ENCODE data around the gene GLG1. TPM values are rescaled to one million over a fixed set of nuclear protein-coding genes. Genes with fewer than 3 reads are reported as not detected.

GLG1 gene
- total RNA-seq, 1 donor from 2014 or later = 153 TPM

DNA sequence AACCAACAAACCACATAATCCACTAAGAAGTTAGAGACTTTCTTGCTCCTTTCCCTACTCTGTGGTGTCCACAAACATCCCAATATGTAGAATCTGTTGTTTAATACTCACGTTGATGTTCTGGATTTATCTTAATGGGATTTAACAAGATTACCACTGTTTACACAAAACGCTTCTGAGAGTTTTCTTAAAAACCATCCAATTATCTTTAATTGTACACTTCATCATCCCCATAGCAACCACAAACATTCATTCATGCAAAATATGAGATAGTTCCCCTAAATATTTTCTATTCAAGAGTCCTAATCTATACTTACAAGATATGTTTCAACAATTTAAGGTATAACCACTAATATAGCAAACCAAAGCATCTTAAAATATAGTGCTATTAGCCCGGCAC is 109.2 kb downstream of the GLG1 start:
- no peak overlapping the region for H3K27ac Mint-ChIP-seq (ENCODE audit: unreplicated experiment)

DNA sequence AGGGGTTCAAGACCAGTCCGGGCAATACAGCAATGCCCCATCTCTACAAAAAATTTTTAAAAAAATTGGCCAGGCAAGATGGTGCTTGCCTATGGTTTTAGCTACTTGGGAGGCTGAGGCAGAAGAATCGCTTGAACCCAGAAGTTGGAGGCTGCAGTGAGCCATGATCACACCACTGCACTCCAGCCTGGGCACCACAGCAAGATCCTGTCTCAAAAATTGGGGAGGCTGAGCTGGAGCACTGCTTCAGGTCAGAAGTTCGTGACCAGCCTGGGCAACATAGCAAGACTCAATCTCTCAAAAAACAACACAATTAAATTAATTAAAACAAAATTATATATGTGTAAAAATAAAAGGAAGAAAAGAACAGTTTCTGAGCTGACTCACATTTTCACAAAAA is 110.9 kb downstream of the GLG1 start:
- Histone ChIP-seq H2AFZ (ENCODE audit: low read depth, low read length) (no peak overlapping the region), H3K79me2 (ENCODE audit: insufficient read depth, low read length) (no peaks in the 10 kb centered on the region), H3K9me3 (ENCODE audit: insufficient read depth, low read depth, low read length) (no peaks in the 10 kb centered on the region), H3K27ac (ENCODE audit: low read depth, low read length) (no peak overlapping the region), H3K4me2 (ENCODE audit: low read length) (no peak overlapping the region), H3K27me3 (ENCODE audit: insufficient read depth, low read length) (no peaks in the 10 kb centered on the region), H3K4me1 (ENCODE audit: insufficient read depth, low read length) (no peaks in the 10 kb centered on the region), H3K9ac (ENCODE audit: low read length) (no peak overlapping the region), H3K36me3 (ENCODE audit: insufficient read depth, low read length) (peaks cover 12% of the 10 kb centered on the region), H4K20me1 (ENCODE audit: insufficient read depth, low read length) (peaks cover 8% of the 10 kb centered on the region), H3K4me3 (ENCODE audit: insufficient read depth, low read depth, low read length) (no peak overlapping the region)
- Mint-ChIP-seq H3K36me3 (ENCODE audit: low read depth, unreplicated experiment) (peaks cover 4% of the 10 kb centered on the region), H3K4me1 (ENCODE audit: low read depth, unreplicated experiment) (no peaks in the 10 kb centered on the region), H3K27ac (ENCODE audit: unreplicated experiment) (no peak overlapping the region), H3K9me3 (ENCODE audit: unreplicated experiment) (no peaks in the 10 kb centered on the region), H3K27me3 (ENCODE audit: low read depth, unreplicated experiment) (no peaks in the 10 kb centered on the region), H3K4me3 (ENCODE audit: unreplicated experiment) (no peak overlapping the region)
- TF ChIP-seq, protein P1, sequence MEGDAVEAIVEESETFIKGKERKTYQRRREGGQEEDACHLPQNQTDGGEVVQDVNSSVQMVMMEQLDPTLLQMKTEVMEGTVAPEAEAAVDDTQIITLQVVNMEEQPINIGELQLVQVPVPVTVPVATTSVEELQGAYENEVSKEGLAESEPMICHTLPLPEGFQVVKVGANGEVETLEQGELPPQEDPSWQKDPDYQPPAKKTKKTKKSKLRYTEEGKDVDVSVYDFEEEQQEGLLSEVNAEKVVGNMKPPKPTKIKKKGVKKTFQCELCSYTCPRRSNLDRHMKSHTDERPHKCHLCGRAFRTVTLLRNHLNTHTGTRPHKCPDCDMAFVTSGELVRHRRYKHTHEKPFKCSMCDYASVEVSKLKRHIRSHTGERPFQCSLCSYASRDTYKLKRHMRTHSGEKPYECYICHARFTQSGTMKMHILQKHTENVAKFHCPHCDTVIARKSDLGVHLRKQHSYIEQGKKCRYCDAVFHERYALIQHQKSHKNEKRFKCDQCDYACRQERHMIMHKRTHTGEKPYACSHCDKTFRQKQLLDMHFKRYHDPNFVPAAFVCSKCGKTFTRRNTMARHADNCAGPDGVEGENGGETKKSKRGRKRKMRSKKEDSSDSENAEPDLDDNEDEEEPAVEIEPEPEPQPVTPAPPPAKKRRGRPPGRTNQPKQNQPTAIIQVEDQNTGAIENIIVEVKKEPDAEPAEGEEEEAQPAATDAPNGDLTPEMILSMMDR (IDR thresholded peaks at IDR 0.05; ENCODE audit: insufficient read depth, low read depth, low read length) = no peak
- TF ChIP-seq EZH2 (IDR thresholded peaks at IDR 0.05; ENCODE audit: insufficient read depth, low read length) = no peak
- no peak for DNase-seq (ENCODE audit: low read depth)
- no peak for FAIRE-seq

More for the DNA sequence above, 109.2 kb downstream of the GLG1 start:
- H3K27ac ChIP-seq (ENCODE audit: low read depth, low read length) = no peak overlapping the region
- Mint-ChIP-seq H3K9me3 (ENCODE audit: unreplicated experiment) (no peaks in the 10 kb centered on the region), H3K4me3 (ENCODE audit: unreplicated experiment) (peak overlapping the region; percentile 45), H3K36me3 (ENCODE audit: low read depth, unreplicated experiment) (peaks cover 4% of the 10 kb centered on the region), H3K27me3 (ENCODE audit: low read depth, unreplicated experiment) (no peaks in the 10 kb centered on the region), H3K4me1 (ENCODE audit: low read depth, unreplicated experiment) (no peaks in the 10 kb centered on the region)
- peaks cover 8% of the 10 kb centered on the region for H3K4me1 ChIP-seq (ENCODE audit: insufficient read depth, low read length)
- H3K79me2 ChIP-seq (ENCODE audit: insufficient read depth, low read length) = no peaks in the 10 kb centered on the region
- H3K36me3 ChIP-seq (ENCODE audit: insufficient read depth, low read length) = peaks cover 10% of the 10 kb centered on the region
- H3K9me3 ChIP-seq (ENCODE audit: insufficient read depth, low read depth, low read length) = no peaks in the 10 kb centered on the region
- no peak overlapping the region for H3K9ac ChIP-seq (ENCODE audit: low read length)
- H3K4me2 ChIP-seq (ENCODE audit: low read length) = no peak overlapping the region
- H4K20me1 ChIP-seq (ENCODE audit: insufficient read depth, low read length) = peaks cover 17% of the 10 kb centered on the region
- H2AFZ ChIP-seq (ENCODE audit: low read depth, low read length) = no peak overlapping the region
- no peaks in the 10 kb centered on the region for H3K27me3 ChIP-seq (ENCODE audit: insufficient read depth, low read length)
- no peak for TF ChIP-seq EZH2 (IDR thresholded peaks at IDR 0.05; ENCODE audit: insufficient read depth, low read length)
- TF ChIP-seq, protein P1 (IDR thresholded peaks at IDR 0.05; ENCODE audit: insufficient read depth, low read depth, low read length) = no peak
- H3K4me3 ChIP-seq (ENCODE audit: insufficient read depth, low read depth, low read length) = no peak overlapping the region
- FAIRE-seq (no peak), DNase-seq (ENCODE audit: low read depth) (no peak)

DNA sequence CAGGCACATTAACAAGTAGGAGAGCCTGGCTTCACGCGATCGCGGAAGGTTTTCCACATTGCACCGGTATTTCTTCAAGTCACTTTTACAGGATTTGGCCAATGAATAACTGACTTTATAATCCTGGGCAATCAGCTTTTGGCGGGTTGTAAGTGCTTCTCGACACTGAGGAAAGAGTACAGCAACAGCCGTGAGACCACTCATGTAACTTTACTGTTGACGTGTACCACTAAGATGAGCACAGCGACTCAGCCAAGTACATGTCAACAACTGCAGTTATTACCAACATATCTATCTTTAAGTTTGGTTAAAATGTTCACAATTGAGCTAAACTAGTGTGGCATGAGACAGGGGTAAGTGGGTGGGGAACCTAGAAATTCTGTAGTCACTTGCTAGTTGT is 113.9 kb downstream of the GLG1 start:
- no peak overlapping the region for H2AFZ ChIP-seq (ENCODE audit: low read depth, low read length)
- Mint-ChIP-seq H3K4me3 (ENCODE audit: unreplicated experiment) (no peak overlapping the region), H3K9me3 (ENCODE audit: unreplicated experiment) (no peaks in the 10 kb centered on the region), H3K4me1 (ENCODE audit: low read depth, unreplicated experiment) (no peaks in the 10 kb centered on the region), H3K27me3 (ENCODE audit: low read depth, unreplicated experiment) (no peaks in the 10 kb centered on the region), H3K36me3 (ENCODE audit: low read depth, unreplicated experiment) (peaks cover 6% of the 10 kb centered on the region), H3K27ac (ENCODE audit: unreplicated experiment) (no peak overlapping the region)
- H3K4me1 ChIP-seq (ENCODE audit: insufficient read depth, low read length) = no peaks in the 10 kb centered on the region
- H3K27ac ChIP-seq (ENCODE audit: low read depth, low read length) = no peak overlapping the region
- FAIRE-seq = no peak
- H3K79me2 ChIP-seq (ENCODE audit: insufficient read depth, low read length) = no peaks in the 10 kb centered on the region
- peaks cover 17% of the 10 kb centered on the region for H3K36me3 ChIP-seq (ENCODE audit: insufficient read depth, low read length)
- TF ChIP-seq, protein P1 (IDR thresholded peaks at IDR 0.05; ENCODE audit: insufficient read depth, low read depth, low read length) = no peak
- no peaks in the 10 kb centered on the region for H3K27me3 ChIP-seq (ENCODE audit: insufficient read depth, low read length)
- no peak overlapping the region for H3K9ac ChIP-seq (ENCODE audit: low read length)
- H3K9me3 ChIP-seq (ENCODE audit: insufficient read depth, low read depth, low read length) = no peaks in the 10 kb centered on the region
- no peak overlapping the region for H3K4me3 ChIP-seq (ENCODE audit: insufficient read depth, low read depth, low read length)
- no peak overlapping the region for H3K4me2 ChIP-seq (ENCODE audit: low read length)
- DNase-seq (ENCODE audit: low read depth) = no peak
- H4K20me1 ChIP-seq (ENCODE audit: insufficient read depth, low read length) = peaks cover 6% of the 10 kb centered on the region
